ENCODE results near the gene DNMT1.

DNA sequence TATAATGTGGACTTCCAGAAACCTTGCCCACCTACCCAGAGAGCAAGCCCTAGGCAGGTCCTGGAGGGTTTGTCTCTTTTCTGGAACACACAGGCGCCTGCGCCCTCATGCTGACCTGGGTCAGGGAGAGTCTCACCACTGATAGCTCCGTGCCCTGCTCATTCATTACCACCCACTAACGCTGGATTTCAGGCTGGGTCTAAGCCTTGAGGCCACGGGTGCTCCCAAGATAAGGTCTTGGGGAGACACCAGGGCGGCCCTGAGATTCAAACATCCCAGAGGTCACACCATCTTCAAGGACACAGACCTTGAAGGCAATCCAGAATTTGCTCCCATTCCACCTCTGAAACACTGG lies 31.2 kb upstream of the DNMT1 start:
- no peak for TF ChIP-seq POLR2A (IDR thresholded peaks at IDR 0.05)
- TF ChIP-seq, protein P1, sequence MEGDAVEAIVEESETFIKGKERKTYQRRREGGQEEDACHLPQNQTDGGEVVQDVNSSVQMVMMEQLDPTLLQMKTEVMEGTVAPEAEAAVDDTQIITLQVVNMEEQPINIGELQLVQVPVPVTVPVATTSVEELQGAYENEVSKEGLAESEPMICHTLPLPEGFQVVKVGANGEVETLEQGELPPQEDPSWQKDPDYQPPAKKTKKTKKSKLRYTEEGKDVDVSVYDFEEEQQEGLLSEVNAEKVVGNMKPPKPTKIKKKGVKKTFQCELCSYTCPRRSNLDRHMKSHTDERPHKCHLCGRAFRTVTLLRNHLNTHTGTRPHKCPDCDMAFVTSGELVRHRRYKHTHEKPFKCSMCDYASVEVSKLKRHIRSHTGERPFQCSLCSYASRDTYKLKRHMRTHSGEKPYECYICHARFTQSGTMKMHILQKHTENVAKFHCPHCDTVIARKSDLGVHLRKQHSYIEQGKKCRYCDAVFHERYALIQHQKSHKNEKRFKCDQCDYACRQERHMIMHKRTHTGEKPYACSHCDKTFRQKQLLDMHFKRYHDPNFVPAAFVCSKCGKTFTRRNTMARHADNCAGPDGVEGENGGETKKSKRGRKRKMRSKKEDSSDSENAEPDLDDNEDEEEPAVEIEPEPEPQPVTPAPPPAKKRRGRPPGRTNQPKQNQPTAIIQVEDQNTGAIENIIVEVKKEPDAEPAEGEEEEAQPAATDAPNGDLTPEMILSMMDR (IDR thresholded peaks at IDR 0.05), result no peak
- no peak for TF ChIP-seq POLR2AphosphoS5 (IDR thresholded peaks at IDR 0.05)

Data from breast epithelium (tissue), 3 donors.